ENCODE results near the gene PDXDC1. TPM values are rescaled to one million over a fixed set of nuclear protein-coding genes. Genes with fewer than 3 reads are reported as not detected.
A peak's percentile ranks its signal among the peaks of the same experiment; 100 is the strongest.
"Not testable (repeated sequence)": the region's sequence is repeated elsewhere in the genome, so short reads cannot be mapped to it uniquely, and the experiment has no call there.

Gene PDXDC1
- total RNA-seq, 1 donor from 2014 or later: 79.7 TPM

DNA sequence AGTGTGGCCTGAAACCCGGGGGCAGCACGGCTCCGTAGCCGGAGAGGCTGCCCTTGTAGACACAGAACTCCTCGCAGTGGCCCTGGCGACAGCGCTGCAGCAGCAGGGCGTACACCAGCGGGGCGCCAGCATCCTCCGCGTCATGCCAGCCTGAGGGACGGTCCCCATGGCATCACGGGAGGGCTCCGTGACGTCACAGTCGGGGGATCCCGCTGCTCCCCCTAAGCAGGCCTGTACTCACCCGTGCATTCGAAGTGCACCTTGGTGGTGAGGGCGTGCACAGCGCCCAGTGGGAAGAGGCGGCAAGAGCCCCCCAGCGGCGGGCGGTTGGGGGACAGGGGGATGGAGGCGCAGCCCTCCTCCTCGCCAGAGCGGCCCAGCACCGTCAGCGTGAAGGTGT is 158.7 kb downstream of the PDXDC1 start:
- not testable (repeated sequence) for DNase-seq (ENCODE audit: low read depth in 2 of 2)

DNA sequence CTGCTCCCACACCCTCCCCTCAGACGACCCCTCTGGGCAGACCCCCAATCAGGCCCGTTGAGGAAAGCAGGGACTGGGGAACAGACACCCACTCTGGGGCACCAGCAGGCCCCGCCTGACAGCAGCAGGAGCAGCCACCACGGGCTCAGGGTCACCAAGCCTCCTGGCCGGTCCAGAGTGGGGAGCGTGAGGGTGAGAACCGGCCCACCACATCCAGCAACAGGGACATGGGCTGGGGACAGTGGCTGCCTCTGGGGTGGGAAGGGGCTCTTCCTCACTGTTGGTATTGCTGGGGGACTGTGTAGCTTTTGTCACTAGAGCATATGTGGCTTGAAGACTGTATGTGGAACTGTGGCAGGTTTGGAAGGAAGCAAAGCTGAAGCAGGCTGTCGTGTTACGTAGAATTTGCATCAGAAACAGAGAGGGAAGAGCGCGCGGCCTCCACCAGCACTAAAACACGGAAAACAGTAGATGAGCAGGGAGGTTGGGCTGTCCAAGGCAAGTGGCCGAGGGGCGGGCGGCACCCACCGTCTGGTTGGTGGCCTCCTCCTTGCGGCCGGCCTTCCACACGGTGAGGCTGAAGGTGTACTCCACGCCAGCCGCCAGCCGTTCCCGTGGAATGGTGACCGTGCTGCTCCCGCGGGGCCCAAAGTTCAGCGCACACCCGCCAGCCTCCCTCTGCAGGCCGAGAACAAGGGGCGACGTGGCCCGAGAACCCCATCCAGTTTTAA is 160.1 kb downstream of the PDXDC1 start:
- not testable (repeated sequence) for DNase-seq (ENCODE audit: low read depth in 2 of 2)

DNA sequence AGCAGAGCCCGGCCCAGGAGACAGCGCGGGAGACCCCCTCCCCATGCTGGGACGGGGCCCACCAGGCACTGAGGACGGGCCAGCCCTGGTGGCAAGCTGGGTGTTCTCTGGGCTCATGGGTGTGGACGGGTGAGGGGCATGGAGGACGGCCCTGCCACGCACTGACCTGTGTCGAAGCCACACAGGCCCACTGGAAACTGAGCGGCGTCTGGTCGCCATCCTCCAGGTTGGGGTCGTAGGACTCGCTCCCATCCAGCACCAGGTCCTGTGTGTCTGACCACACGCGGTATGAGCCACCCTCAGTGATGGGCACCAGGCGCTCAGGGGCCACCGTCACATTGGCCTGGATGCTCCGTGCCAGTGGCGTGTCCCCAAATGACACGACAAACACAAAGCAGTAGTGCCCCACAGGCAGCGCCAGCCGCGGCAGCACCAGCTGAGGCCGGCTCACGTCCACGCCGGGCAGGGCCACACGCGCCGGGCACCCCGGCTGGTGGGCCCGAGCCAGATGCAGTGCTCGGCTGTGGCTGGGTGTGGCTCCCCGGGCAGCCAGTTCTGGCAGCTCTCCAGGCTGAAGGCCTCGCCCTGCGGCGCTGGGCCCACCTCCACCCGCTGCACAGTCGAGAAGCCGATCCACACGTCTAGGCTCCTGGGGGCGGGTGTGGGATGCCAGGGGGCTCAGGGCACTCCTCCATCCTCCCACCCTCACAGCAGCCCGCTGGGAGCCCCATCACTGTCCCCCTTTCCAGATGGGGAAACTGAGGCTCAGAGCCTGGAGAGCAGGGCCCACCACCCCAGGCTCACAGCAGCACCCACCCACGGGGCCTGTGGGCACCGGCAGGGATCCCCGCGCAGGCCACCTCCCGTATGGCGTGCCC is 160.9 kb downstream of the PDXDC1 start:
- DNase-seq (ENCODE audit: low read depth in 2 of 2): not testable (repeated sequence)

DNA sequence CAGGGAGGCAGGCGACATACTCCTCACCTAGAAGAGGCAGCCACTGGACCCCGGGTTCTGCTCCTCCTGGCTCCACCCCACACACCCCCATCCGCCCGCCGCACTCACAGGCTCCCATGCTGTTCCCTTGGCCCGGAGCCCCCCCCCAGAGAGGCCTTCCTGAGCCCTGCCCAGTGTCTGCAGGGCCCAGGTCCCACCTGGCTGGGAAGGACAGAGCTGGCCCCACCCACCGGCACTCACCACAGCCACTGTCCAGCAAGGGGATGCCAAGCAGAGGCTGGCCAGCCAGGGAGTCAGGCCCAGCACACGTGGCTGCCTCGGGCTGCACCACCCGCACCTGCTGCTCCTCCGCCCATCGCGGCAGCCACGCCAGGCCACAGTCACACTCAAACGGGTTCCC is 162.7 kb downstream of the PDXDC1 start:
- not testable (repeated sequence) for DNase-seq (ENCODE audit: low read depth in 2 of 2)

DNA sequence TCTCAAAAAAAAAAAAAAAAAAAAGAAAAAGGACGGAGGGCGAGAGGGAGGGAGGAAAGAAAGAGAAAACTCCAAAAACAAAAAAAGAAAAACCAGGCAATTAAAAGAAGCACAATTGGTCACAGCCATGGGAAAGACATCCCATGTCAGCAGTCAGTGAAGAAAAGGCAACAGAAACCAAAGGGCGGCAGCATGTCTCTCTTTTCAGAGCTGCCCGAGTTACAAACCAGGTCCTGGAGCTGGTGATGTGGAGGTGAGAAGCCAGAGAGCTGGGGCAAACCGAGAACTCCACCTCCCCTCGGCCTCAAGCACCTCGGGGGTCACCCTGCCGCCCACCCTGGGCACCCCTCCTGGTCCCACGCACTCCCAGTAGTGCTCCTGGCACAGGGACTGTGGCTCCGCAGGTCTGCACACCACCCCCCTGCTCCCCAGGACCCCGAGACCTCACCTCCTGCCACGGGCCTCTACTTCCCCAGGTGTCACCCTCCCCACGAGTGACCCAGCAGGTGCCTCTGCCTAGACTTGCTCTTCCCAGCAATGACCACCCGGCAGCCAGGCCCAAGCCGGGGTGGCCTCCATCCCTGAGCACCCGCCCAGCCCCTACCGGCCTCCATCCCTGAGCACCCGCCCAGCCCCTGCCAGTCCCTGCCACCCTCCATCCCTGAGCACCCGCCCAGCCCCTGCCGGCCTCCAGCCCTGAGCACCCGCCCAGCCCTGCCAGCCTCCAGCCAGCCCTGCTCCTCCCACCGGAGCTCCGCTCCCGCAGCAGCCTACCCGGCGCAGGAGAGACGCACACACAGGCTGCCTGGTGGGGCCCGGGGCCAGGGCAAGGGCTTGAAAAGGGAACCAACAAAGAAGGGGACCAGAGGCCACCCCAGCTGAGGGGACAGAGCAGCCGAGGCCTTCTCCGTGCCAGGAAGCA is 165.9 kb downstream of the PDXDC1 start:
- DNase-seq (ENCODE audit: low read depth in 2 of 2): not testable (repeated sequence)

DNA sequence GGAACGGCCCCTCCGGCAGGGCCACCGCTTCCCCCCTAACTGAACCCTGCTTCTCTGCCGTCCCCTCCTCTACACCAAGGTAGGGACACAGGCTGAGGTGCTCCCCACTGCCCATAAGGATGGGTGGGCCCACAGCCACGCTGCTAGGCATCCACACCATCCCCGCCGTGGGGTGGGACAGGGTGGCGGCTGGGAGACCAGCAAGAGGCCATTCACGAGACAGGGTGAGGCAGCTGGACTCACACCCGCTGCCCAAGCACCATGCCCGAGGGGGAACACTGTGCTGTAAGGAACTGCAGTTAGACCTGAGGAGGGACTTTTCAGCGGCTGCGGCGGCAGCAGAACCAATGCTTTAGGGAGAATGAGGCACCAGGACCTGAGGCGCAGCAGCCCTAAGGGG is 166.8 kb downstream of the PDXDC1 start:
- no peak for DNase-seq (ENCODE audit: low read depth in 2 of 2)

DNA sequence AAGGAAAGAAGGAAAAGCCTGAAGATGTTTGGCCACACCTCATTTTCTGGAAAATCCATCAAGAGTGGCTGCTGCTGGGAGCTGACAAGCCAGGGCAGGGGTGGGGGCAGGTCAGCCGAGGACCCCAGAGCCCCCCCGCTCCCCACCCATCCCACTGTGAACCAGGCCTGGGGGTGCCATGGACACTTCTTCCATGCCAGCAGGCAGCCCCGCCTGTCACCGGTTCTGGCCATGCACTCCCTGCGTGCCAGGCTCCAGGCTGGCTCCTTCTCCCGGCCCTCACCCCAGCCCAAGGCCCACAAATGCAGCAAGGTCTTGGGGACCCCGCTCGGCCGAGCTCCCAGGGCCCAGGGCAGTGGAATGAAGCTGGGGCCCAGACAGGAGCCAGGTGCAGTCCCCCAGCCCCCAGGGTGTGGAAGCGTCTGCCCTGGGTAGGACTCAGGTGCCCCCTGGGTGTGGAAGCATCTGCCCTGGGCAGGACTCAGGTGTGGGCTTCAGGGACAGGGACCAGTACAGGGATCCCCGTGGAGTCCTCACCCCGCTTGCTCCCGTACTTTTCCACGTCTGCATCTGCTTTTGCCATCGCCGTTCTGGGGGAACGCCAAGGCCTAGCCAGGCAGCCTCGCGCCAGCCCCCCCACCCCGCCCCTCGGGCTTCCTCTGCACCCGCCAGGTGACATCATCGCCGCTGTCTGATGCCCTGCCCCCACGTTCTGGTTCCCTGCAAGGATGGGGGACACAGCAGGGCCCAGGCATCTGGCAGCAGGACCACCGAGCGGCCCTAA is 167.5 kb downstream of the PDXDC1 start:
- not testable (repeated sequence) for DNase-seq (ENCODE audit: low read depth in 2 of 2)

DNA sequence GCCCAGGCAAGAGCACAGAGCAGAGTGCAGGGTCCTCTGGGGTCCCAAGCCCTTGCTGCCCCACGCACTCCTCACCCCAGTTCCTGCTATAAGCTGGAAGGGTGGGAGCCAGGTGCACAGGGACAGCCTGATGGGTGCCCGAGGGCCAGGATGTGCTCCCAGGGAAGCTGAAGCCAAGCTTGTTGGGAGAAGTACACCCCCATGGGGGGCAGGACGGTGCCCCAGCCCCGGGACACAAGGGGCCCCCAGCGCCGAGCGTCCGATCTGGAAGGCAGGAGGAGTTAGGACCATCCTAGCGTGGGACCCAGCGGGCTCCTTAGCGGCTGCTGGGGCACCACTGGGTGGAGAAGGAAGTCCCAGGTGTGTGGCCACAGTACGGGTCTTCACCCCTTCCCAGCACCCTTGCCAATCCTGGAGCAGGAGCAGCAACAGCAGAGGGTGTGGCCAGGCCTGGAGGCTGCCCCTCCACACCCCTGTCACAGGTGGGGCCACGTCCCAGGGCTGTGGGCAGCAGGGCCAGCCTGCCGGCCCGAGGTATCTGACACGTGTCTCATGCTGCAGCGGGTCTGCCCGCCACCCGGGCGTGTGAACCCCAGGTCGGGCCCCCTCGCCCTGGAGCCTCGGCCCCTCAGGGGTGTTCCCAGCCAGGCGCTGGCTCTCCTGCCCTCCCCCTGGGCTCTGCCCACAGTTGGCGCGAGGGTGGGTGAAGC is 168.2 kb downstream of the PDXDC1 start:
- not testable (repeated sequence) for DNase-seq (ENCODE audit: low read depth in 2 of 2)

DNA sequence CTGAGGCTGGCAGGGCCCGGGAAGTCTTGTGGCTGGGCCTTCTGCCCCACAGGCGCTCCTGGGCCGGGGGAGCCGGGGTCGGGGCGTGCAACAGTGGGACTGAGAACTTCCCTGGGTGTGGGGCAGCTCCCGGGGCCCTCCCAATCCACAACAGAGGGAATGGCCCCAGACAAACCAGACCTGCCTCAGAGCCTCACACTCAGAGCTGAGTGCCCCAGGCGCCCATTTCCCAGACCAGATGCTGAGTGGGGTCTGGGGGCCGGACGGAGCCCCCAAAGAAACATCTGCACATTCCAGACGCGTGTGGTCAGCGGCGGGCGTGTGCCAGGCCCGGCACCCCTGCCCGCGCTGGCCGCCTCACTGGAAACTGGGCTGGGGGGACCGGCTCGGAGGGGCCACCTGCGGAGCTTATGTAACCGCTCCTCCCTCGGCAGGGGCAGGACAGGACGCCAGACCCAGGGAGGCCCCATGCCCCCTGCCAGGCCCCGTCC is 168.8 kb downstream of the PDXDC1 start:
- peak in 1 of 2 donors; percentile 29 for DNase-seq (ENCODE audit: low read depth in 2 of 2)

DNA sequence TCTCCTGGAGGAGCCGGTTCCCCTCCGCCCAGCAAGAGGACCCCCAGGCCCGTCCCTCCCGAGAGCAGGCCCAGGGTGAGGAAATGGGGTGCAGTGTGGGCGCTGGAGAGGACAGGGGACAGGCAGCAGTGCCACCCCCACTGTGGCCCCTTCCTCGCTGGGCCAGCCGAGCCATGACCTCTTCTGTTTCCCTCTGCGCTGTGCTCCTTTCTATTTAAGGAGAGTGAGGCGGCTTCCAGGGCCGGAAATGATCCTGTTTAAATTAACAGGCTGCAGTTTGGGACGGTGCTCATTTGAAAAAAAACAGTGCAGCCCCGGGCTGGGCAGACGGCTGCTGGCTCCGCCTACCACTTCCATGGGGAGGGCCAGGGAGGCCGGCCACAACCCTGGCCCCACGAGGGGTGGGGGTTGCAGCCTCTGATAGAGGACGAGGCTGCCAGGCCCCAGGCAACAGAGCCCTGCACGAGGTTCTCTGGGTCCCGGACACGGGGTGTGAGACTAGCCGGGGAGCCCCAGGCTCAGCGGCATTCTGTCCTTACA is 169.3 kb downstream of the PDXDC1 start:
- peak in 1 of 2 donors; percentile 50 for DNase-seq (ENCODE audit: low read depth in 2 of 2)

DNA sequence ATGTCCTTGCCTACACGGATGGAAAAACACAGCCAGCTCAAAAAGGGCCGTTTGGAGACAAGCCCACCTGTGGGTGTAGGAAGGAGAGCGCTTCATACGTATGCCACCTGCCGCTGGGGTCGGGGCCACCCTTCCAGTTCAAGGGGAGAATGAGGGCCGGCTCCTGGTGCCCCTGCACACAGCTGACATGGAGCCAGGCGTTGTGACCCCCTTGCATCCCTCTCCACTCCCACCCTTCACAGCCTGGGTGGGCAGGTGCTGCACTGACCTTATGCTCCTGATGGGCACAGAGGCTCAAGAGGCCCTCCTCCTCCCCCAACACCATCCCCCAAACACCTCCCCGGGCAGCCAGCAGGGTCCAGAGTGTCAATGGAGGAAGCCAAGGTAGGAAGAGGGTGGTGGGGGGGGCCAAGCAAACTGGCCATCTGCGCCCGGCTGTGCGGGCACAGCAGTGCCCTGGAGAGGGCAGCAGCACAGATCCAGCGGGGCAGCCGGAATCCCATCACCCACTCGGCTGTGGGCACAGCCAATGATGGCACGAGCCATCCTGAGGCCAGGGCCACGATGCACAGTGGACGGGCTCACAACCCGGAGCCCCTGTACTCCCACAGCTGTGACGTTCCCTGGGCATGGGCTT is 170.1 kb downstream of the PDXDC1 start:
- DNase-seq (ENCODE audit: low read depth in 2 of 2): not testable (repeated sequence)

DNA sequence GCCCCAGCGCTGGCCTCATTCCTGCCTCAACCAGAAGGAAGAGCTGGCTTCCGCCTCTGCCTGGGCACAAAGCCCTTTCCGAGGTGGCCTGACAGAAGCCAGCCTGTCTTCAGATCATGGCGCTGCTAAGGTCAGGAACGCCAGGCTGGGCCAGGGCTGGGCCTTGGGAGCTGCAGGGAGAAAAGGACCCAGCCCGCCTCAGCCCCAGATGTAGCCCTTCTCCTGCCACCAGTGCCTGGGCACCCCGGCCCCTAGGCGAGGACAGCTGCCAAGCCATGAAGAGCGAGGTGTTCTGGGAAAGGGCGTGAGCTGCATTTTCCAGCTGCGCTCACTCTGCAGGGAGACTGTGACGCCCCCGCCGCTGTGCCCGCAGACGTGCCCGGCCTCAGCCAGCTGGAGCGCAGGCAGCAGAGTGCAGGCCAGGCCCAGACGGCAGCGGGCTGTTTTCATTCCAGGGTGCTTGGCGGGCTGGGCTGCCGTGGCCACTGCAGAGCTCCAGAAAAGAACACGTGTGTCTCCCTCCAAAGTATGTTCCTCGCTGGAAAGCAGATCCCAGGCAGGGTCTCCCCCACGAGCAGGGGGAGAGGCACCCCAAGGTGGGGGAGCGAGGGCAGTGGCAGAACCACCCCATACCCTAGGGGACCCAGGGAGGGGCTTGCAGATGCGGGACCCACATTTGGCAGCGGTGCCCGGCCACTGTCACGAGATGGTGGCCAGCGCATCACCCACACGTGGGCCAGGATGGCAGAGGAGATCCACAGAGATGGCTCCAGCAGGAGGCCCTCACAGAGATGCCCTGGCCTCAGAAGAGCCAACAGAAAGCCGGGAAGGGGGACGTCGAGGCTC is 170.8 kb downstream of the PDXDC1 start:
- DNase-seq (ENCODE audit: low read depth in 2 of 2): not testable (repeated sequence)

DNA sequence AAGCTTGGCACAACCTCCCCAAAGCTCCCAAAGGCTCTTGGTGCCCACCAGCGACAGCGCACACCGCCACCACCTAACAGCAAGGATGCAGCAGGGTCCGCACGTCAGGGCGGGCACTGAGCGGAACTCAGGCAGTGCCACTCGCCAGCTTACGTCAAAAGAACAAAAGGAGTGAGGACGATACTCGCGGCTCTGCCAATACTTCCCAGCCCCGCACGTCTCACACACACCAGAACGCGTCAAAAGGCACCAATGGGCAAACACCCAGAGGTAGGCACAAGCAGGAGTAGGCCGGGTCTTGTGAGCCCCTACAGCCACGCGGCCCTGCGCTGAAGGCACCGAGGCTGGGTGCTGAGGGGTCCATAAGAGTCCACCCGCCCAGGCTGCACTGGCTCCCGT is 171.4 kb downstream of the PDXDC1 start:
- not testable (repeated sequence) for DNase-seq (ENCODE audit: low read depth in 2 of 2)

DNA sequence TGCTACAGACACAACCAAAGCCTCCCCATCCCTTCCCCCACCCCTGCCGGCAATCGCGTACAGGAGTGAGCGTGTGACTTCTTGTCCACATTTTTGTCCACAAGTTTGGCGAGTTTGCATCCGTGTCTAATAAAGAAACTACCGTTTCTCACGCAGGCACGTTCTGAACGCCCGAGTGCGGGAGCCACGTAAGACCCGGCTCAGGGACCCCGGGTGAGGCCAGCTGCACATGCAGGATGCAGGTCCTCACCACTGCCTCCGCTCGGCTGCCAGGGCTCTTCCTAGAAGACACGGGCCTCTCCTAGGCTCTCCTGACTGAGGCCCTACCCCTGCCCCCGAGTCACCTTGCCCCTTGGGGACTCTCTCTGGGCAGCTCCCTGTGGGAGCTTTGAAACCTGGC is 174.0 kb downstream of the PDXDC1 start:
- not testable (repeated sequence) for DNase-seq (ENCODE audit: low read depth in 2 of 2)

DNA sequence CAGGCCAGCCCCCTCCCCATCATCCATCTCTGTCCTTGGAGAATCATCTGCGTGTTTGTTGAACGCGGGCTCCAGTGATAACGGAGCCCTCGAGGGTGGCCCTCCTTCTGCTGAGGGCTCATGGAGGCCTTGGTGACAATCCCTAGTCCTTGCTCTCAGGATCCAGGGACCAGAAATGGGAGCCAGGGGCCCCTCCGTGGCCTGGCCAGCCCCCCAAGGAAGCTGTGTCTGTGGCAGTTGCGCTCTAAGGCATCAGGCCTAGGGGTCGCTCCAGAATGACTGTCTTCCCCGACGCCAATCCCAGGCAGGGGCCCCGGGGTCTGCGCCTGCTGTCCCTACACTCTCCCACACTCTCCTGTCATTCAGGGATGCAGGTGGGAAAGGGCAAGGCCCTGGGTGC is 174.4 kb downstream of the PDXDC1 start:
- DNase-seq (ENCODE audit: low read depth in 2 of 2): not testable (repeated sequence)

DNA sequence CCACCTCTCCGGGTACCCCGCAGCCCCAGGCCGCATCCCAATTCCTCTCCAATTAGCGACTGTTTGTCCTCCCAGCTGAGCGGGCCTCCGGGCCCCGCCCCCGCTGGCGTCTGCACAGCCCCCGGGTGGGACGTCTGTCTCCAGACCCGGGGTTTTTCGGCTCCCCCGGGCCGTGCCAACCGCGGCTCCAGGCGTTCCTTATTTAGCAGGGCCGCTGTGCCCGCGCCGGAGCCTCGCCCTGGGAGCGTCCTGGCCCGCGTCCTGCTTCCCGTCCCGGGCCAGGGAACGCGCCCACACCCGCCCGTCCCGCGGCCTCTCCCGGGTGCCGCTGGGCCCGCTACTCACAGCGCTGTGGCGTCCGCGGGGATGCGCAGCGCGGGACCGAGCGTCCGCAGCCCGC is 179.2 kb downstream of the PDXDC1 start:
- DNase-seq (ENCODE audit: low read depth in 2 of 2): peak in 1 of 2 donors; percentile 60

DNA sequence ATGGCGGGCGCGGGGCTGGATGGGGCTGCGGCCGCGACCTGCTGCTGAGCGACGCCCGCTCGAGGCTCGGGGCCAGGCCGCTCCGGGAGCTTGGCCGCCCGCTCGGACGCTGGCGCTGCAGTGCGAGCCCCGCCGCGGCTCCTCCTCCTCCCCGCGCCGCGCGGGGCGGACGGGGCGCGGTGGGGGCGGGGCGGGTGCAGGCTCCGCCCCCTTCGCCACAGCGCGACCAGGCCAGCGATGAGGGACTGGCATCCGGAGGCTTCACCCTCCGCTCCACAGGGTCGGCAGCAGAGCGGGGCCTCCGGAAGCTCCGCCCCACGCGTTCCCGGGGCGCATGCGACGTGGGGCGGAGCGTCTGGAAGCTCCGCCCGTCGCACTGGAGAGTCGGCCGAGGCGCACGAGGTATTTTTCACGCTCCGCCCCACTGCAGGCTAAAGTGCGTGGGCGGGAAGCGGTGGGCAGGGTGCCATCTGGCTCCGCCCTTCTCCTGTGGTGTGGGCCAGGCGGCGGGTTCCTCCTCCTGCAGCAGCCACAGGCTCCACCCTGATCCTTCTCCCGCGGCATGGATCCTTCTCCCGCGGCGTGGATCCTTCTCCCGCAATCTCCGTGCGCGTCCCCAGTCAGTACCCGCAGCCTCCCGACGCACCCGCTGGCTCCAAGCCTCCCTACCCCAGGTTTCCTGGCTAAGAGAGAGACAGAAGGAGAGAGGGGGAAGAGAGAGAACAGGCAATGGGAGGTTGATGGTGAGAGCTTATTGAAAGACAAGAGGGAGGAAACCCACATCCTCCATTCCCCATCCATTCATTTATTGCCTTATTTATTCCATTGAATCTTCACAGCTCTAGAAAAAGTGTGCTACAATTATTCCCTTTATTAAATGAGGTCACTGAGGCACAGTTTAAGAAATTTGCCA is 180.1 kb downstream of the PDXDC1 start:
- peak; percentile 79 to 96 for DNase-seq (ENCODE audit: low read depth in 2 of 2)

Measured in dermis microvascular lymphatic vessel endothelial cell (primary cell).